KMS-11 (cell line): ENCODE results near the gene UQCRHL.
"Not testable (repeated sequence)": the region's sequence is repeated elsewhere in the genome, so short reads cannot be mapped to it uniquely, and the experiment has no call there.

Experiments
- H2AFZ ChIP-seq: fragments of 200-600 bp; sonication (generic); 2 replicates; pipeline ENCODE4 v1.6.1; 2016; ENCODE audit warnings: antibody characterized with exemption, mixed run types, low read depth
- H3K27ac ChIP-seq: fragments of 200-600 bp; sonication (generic); 2 replicates; pipeline ENCODE4 v1.6.1; 2016; ENCODE audit warnings: mild to moderate bottlenecking, mixed run types
- H3K27me3 ChIP-seq: fragments of 200-600 bp; sonication (generic); 2 replicates; pipeline ENCODE4 v1.6.1; 2017; ENCODE audit warnings: mild to moderate bottlenecking, low read depth, mixed run types, moderate library complexity; ENCODE audit not compliant: insufficient read depth
- H3K36me3 ChIP-seq: fragments of 200-600 bp; sonication (generic); 2 replicates; pipeline ENCODE4 v1.6.1; 2017; ENCODE audit warnings: mild to moderate bottlenecking, mixed run types; ENCODE audit not compliant: insufficient read depth
- H3K4me1 ChIP-seq: fragments of 200-600 bp; sonication (generic); 2 replicates; pipeline ENCODE4 v1.6.1; 2016; ENCODE audit warnings: mild to moderate bottlenecking, low read depth, mixed run types; ENCODE audit not compliant: poor library complexity, severe bottlenecking
- H3K4me2 ChIP-seq: fragments of 200-600 bp; sonication (generic); 2 replicates; pipeline ENCODE4 v1.7.0; 2016; ENCODE audit warnings: mild to moderate bottlenecking, mixed run types
- H3K4me3 ChIP-seq: fragments of 200-600 bp; sonication (generic); IDR thresholded peaks from 2 replicates; pipeline ENCODE4 v1.6.1; 2017; ENCODE audit warnings: low read depth, low read length, mixed read lengths; ENCODE audit not compliant: insufficient read depth
- H3K79me2 ChIP-seq: fragments of 200-600 bp; sonication (generic); 2 replicates; pipeline ENCODE4 v1.6.1; 2016; ENCODE audit warnings: low read depth, mixed run types; ENCODE audit not compliant: insufficient read depth
- H3K9ac ChIP-seq: fragments of 200-600 bp; sonication (generic); 2 replicates; pipeline ENCODE4 v1.6.1; 2016; ENCODE audit warnings: mild to moderate bottlenecking, mixed run types
- H4K20me1 ChIP-seq: fragments of 200-600 bp; sonication (generic); 2 replicates; pipeline ENCODE4 v1.6.1; 2016; ENCODE audit warnings: mild to moderate bottlenecking, mixed run types; ENCODE audit not compliant: insufficient read depth
- CTCF ChIP-seq: fragments of 200-600 bp; sonication (generic); conservative IDR thresholded peaks from 2 replicates; pipeline ENCODE4 v1.6.1; 2017; ENCODE audit warnings: low read depth, mild to moderate bottlenecking, antibody characterized with exemption, low read length, moderate library complexity, mixed read lengths

The UQCRHL gene

GRCh38 chr1:15833069-15833679, 25.7 kb upstream of the UQCRHL start:
- Histone ChIP-seq H3K4me1 (peaks cover 12% of the 10 kb centered on the region), H3K27ac (peak overlapping the region; percentile 97; the same call in 1 of the 2 replicates), H3K9ac (peak overlapping the region; percentile 95; the same call in 1 of the 2 replicates)

GRCh38 chr1:15830258-15830657, 22.8 kb upstream of the UQCRHL start:
- H3K27ac ChIP-seq = no peak overlapping the region
- H4K20me1 ChIP-seq = no peaks in the 10 kb centered on the region
- H3K79me2 ChIP-seq = peaks cover 18% of the 10 kb centered on the region
- no peak overlapping the region for H3K9ac ChIP-seq
- H3K4me3 ChIP-seq = no peak overlapping the region
- peaks cover 12% of the 10 kb centered on the region for H3K4me1 ChIP-seq
- no peaks in the 10 kb centered on the region for H3K36me3 ChIP-seq
- H3K4me2 ChIP-seq = no peak overlapping the region
- H2AFZ ChIP-seq = no peak overlapping the region
- no peaks in the 10 kb centered on the region for H3K27me3 ChIP-seq
- TF ChIP-seq CTCF = no peak

More at GRCh38 chr1:15833069-15833679, 25.7 kb upstream of the UQCRHL start:
- Histone ChIP-seq H3K4me3 (no peak overlapping the region), H4K20me1 (no peaks in the 10 kb centered on the region), H3K36me3 (no peaks in the 10 kb centered on the region), H3K4me2 (peak overlapping the region; percentile 90), H3K27me3 (no peaks in the 10 kb centered on the region), H2AFZ (no peak overlapping the region), H3K79me2 (peaks cover 18% of the 10 kb centered on the region)
- TF ChIP-seq CTCF = no peak

GRCh38 chr1:15828931-15829330, 21.5 kb upstream of the UQCRHL start:
- not testable (repeated sequence) for H3K36me3 ChIP-seq, H3K9ac ChIP-seq, H3K27ac ChIP-seq, H2AFZ ChIP-seq, H3K4me2 ChIP-seq, H4K20me1 ChIP-seq, H3K4me3 ChIP-seq, H3K27me3 ChIP-seq
- peaks cover 18% of the 10 kb centered on the region for H3K79me2 ChIP-seq
- peaks cover 12% of the 10 kb centered on the region for H3K4me1 ChIP-seq

GRCh38 chr1:15827567-15827966, 20.1 kb upstream of the UQCRHL start:
- not testable (repeated sequence) for H3K27ac ChIP-seq, H2AFZ ChIP-seq, H4K20me1 ChIP-seq, H3K4me2 ChIP-seq, H3K27me3 ChIP-seq, H3K4me1 ChIP-seq, H3K79me2 ChIP-seq, H3K4me3 ChIP-seq, H3K9ac ChIP-seq, H3K36me3 ChIP-seq

- no peak for TF ChIP-seq CTCF
- Histone ChIP-seq H2AFZ (no peak overlapping the region), H4K20me1 (no peaks in the 10 kb centered on the region), H3K4me3 (no peak overlapping the region), H3K79me2 (no peaks in the 10 kb centered on the region), H3K36me3 (no peaks in the 10 kb centered on the region), H3K27me3 (no peaks in the 10 kb centered on the region), H3K4me2 (no peak overlapping the region), H3K4me1 (peaks cover 6% of the 10 kb centered on the region), H3K27ac (no peak overlapping the region), H3K9ac (no peak overlapping the region)
Observed at GRCh38 chr1:15826810-15827507, 19.5 kb upstream of the UQCRHL start.
